DND-41 (cell line): ENCODE measurements around the gene CYBA.

Experiments
- EZH2 ChIP-seq: IDR thresholded peaks from 3 replicates; pipeline ENCODE4 v1.6.1; 2012; ENCODE audit warnings: borderline replicate concordance, low read depth, mild to moderate bottlenecking, moderate library complexity, low read length, inconsistent platforms; ENCODE audit not compliant: severe bottlenecking
- TF ChIP-seq, protein P1 (sequence below): IDR thresholded peaks from 2 replicates; pipeline ENCODE4 v1.5.1; 2012; ENCODE audit warnings: borderline replicate concordance, low read length, moderate library complexity, mild to moderate bottlenecking; ENCODE audit not compliant: poor library complexity, severe bottlenecking; ENCODE audit errors: extremely low read depth

DNA sequence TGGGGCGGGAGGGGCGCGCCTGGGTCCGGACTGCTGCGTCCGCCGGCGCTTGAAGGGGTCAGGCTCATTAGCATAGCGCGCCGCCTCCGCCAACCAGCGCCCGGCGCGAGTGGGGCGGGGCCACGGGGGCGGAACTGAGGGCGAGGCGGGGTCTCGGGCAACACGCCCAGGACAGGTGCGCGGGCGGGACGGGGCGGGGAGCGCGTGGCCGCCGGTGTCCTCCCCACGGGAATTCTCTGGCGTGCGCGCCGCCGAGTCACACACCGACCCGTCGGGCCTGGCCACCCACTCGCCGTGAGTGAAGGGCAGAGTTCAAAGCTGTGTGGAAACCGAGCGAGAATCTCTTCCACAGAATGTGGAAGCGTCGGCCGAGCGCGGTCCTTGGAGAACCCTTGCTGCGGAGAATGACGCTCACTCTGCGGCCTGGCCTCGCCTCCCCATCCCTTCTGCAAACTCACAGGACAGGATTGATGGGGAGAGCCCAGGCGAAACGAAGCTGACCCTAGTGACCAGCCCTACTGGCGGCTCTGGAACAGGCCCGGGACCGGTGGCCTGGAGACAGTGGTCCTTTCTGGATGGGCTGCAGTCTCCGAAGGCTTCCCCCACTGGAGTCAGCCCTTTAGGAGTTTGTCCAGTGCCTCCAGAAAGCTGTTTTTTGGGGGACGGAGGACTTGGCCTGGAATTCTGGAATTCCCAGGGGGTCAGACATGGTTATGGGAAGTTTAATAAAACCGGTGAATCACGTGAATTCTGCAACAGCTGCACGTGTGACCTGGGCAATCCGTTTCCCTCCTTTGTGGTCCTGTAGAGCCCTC is 35.8 kb upstream of the CYBA start, which contains the start of gene SNAI3:
- TF ChIP-seq, protein P1, sequence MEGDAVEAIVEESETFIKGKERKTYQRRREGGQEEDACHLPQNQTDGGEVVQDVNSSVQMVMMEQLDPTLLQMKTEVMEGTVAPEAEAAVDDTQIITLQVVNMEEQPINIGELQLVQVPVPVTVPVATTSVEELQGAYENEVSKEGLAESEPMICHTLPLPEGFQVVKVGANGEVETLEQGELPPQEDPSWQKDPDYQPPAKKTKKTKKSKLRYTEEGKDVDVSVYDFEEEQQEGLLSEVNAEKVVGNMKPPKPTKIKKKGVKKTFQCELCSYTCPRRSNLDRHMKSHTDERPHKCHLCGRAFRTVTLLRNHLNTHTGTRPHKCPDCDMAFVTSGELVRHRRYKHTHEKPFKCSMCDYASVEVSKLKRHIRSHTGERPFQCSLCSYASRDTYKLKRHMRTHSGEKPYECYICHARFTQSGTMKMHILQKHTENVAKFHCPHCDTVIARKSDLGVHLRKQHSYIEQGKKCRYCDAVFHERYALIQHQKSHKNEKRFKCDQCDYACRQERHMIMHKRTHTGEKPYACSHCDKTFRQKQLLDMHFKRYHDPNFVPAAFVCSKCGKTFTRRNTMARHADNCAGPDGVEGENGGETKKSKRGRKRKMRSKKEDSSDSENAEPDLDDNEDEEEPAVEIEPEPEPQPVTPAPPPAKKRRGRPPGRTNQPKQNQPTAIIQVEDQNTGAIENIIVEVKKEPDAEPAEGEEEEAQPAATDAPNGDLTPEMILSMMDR: no peak
- TF ChIP-seq EZH2: no peak
